Measurements from ENCODE around the gene FAAP24. TPM values are rescaled to one million over a fixed set of nuclear protein-coding genes. Genes with fewer than 3 reads are reported as not detected.
"Not testable (repeated sequence)": the region's sequence is repeated elsewhere in the genome, so short reads cannot be mapped to it uniquely, and the experiment has no call there.

FAAP24 gene
- 2.9 and 13.2 TPM in 2 replicates for total RNA-seq (2014; rRNA removed; shearing (Covaris generic))

- in situ Hi-C loops (cut with HindIII; ENCODE audit: low sequenced_read_pairs) = no loop called here
Observed at GRCh38 chr19:32971715-32972540, at the start of gene FAAP24, which contains the start of gene CEP89. Gene FAAP24, plus strand, starts transcription at chr19:32972242. Its CDS starts 955 bp downstream, at chr19:32973197. Gene CEP89, minus strand, starts transcription at chr19:32971958. Its CDS starts 84 bp downstream, at chr19:32971874.

GRCh38 chr19:32924200-32924599, 47.8 kb upstream of the FAAP24 start:
- DNase-seq (ENCODE audit: low spot score) = no peak
- in situ Hi-C loops (cut with HindIII; ENCODE audit: low sequenced_read_pairs) = no loop called here

More at GRCh38 chr19:32971715-32972540, at the start of gene FAAP24, which contains the start of gene CEP89:
- peak; percentile 99 for DNase-seq (ENCODE audit: low spot score)

GRCh38 chr19:32928806-32929205, 43.2 kb upstream of the FAAP24 start:
- in situ Hi-C loops (cut with HindIII; ENCODE audit: low sequenced_read_pairs) = no loop called here
- DNase-seq (ENCODE audit: low spot score) = no peak

GRCh38 chr19:32930567-32930966, 41.5 kb upstream of the FAAP24 start:
- DNase-seq (ENCODE audit: low spot score) = no peak
- in situ Hi-C loops (cut with HindIII; ENCODE audit: low sequenced_read_pairs) = no loop called here

GRCh38 chr19:32933571-32933970, 38.5 kb upstream of the FAAP24 start:
- in situ Hi-C loops (cut with HindIII; ENCODE audit: low sequenced_read_pairs) = no loop called here
- no peak for DNase-seq (ENCODE audit: low spot score)

GRCh38 chr19:32935629-32936028, 36.4 kb upstream of the FAAP24 start:
- in situ Hi-C loops (cut with HindIII; ENCODE audit: low sequenced_read_pairs) = no loop called here
- no peak for DNase-seq (ENCODE audit: low spot score)

- DNase-seq (ENCODE audit: low spot score) = no peak
- in situ Hi-C loops (cut with HindIII; ENCODE audit: low sequenced_read_pairs) = no loop called here
Observed at GRCh38 chr19:32936065-32936464, 36.0 kb upstream of the FAAP24 start.

GRCh38 chr19:32941273-32941672, 30.8 kb upstream of the FAAP24 start:
- in situ Hi-C loops (cut with HindIII; ENCODE audit: low sequenced_read_pairs); DNase-seq (ENCODE audit: low spot score): not testable (repeated sequence)

GRCh38 chr19:32945260-32945659, 26.8 kb upstream of the FAAP24 start:
- in situ Hi-C loops (cut with HindIII; ENCODE audit: low sequenced_read_pairs) = no loop called here

GRCh38 chr19:32966750-32967149, 5.3 kb upstream of the FAAP24 start:
- in situ Hi-C loops (cut with HindIII; ENCODE audit: low sequenced_read_pairs) = no loop called here
- DNase-seq (ENCODE audit: low spot score) = no peak

More at GRCh38 chr19:32945260-32945659, 26.8 kb upstream of the FAAP24 start:
- DNase-seq (ENCODE audit: low spot score) = no peak

- in situ Hi-C loops (cut with HindIII; ENCODE audit: low sequenced_read_pairs) = no loop called here
- DNase-seq (ENCODE audit: low spot score) = no peak
Observed at GRCh38 chr19:32969549-32969948, 2.5 kb upstream of the FAAP24 start.

- in situ Hi-C loops (cut with HindIII; ENCODE audit: low sequenced_read_pairs) = no loop called here
- DNase-seq (ENCODE audit: low spot score) = no peak
Observed at GRCh38 chr19:32971012-32971595, 938 bp upstream of the FAAP24 start.

GRCh38 chr19:32976223-32976805, 4.3 kb downstream of the FAAP24 start:
- in situ Hi-C loops (cut with HindIII; ENCODE audit: low sequenced_read_pairs) = no loop called here
- peak; percentile 79 for DNase-seq (ENCODE audit: low spot score)

GRCh38 chr19:32977280-32977679, 5.2 kb downstream of the FAAP24 start:
- in situ Hi-C loops (cut with HindIII; ENCODE audit: low sequenced_read_pairs) = no loop called here
- no peak for DNase-seq (ENCODE audit: low spot score)

GRCh38 chr19:32977813-32978212, 5.8 kb downstream of the FAAP24 start:
- DNase-seq (ENCODE audit: low spot score); in situ Hi-C loops (cut with HindIII; ENCODE audit: low sequenced_read_pairs): not testable (repeated sequence)

GRCh38 chr19:32979807-32980206, 7.8 kb downstream of the FAAP24 start:
- in situ Hi-C loops (cut with HindIII; ENCODE audit: low sequenced_read_pairs); DNase-seq (ENCODE audit: low spot score): not testable (repeated sequence)

- DNase-seq (ENCODE audit: low spot score); in situ Hi-C loops (cut with HindIII; ENCODE audit: low sequenced_read_pairs): not testable (repeated sequence)
Observed at GRCh38 chr19:32982488-32982887, 10.4 kb downstream of the FAAP24 start.

GRCh38 chr19:32988254-32988653, 16.2 kb downstream of the FAAP24 start:
- DNase-seq (ENCODE audit: low spot score); in situ Hi-C loops (cut with HindIII; ENCODE audit: low sequenced_read_pairs): not testable (repeated sequence)

GRCh38 chr19:32988724-32989123, 16.7 kb downstream of the FAAP24 start:
- no peak for DNase-seq (ENCODE audit: low spot score)
- in situ Hi-C loops (cut with HindIII; ENCODE audit: low sequenced_read_pairs) = no loop called here

GRCh38 chr19:32995966-32996365, 23.9 kb downstream of the FAAP24 start:
- in situ Hi-C loops (cut with HindIII; ENCODE audit: low sequenced_read_pairs); DNase-seq (ENCODE audit: low spot score): not testable (repeated sequence)
